K562 (cell line): ENCODE results near the gene MAGI2. TPM values are rescaled to one million over a fixed set of nuclear protein-coding genes. Genes with fewer than 3 reads are reported as not detected.

Source experiments
- ARNT ChIP-seq, 2 experiments: fragments of 450-650 bp; IDR thresholded peaks; 2 replicates each; pipeline ENCODE4 v1.6.1; 2016; ENCODE audit warnings: mild to moderate bottlenecking in 1 of 2
- CHD2 ChIP-seq: IDR thresholded peaks from 2 replicates; pipeline ENCODE4 v1.6.1; 2011; ENCODE audit warnings: low read depth, low read length
- ELF1 ChIP-seq: fragments of 200-800 bp; sonication (Bioruptor generic); IDR thresholded peaks from 2 replicates; pipeline ENCODE4 v1.6.1; 2016; ENCODE audit warnings: missing genetic modification characterization, missing compliant biosample characterization
- HDGF ChIP-seq: fragments of 450-650 bp; IDR thresholded peaks from 2 replicates; pipeline ENCODE4 v1.6.1; 2016
- ILF3 ChIP-seq: fragments of 450-650 bp; IDR thresholded peaks from 2 replicates; pipeline ENCODE4 v1.6.1; 2018; ENCODE audit warnings: antibody characterized with exemption, mild to moderate bottlenecking, moderate library complexity, borderline replicate concordance
- KDM1A ChIP-seq, 2 experiments: fragments of 450-650 bp; IDR thresholded peaks; 2 replicates each; pipeline ENCODE4 v1.6.1; 2016; ENCODE audit warnings: mild to moderate bottlenecking in 2 of 2
- NCOA4 ChIP-seq: fragments of 450-650 bp; IDR thresholded peaks from 2 replicates; pipeline ENCODE4 v1.6.1; 2018; ENCODE audit warnings: mild to moderate bottlenecking; ENCODE audit not compliant: partially characterized antibody
- NR4A1 ChIP-seq, 2 experiments: fragments of 250-450 bp in 1 of 2; fragments of 450-650 bp in 1 of 2; sonication (Bioruptor Pico) in 1 of 2; IDR thresholded peaks; 2 replicates each; pipeline versions ENCODE4 v1.4.0 to v1.6.1; 2016 to 2020; ENCODE audit warnings: mild to moderate bottlenecking in 2 of 2, missing compliant biosample characterization in 1 of 2, missing genetic modification characterization in 1 of 2, moderate library complexity in 1 of 2
- PTBP1 ChIP-seq: fragments of 200-400 bp; formaldehyde crosslinking; IDR thresholded peaks from 2 replicates; pipeline ENCODE4 v1.6.1; 2017; ENCODE audit warnings: low read depth, low read length
- RBBP5 ChIP-seq: fragments of 200-600 bp; sonication (generic); IDR thresholded peaks from 2 replicates; pipeline ENCODE4 v1.6.1; 2012; ENCODE audit warnings: borderline replicate concordance, mild to moderate bottlenecking, low read length, control low read depth, inconsistent platforms; ENCODE audit not compliant: insufficient read depth, poor library complexity, severe bottlenecking
- ZBTB1 ChIP-seq: sonication (generic); formaldehyde crosslinking; IDR thresholded peaks from 2 replicates; pipeline ENCODE4 v1.8.1; 2023; ENCODE audit warnings: missing genetic modification reagents, low read depth, mild to moderate bottlenecking, borderline replicate concordance
- ZKSCAN1 ChIP-seq: fragments of 150-350 bp; IDR thresholded peaks from 2 replicates; pipeline ENCODE4 v1.6.1; 2016; ENCODE audit warnings: low read depth, low read length
- ZNF354B ChIP-seq: fragments of 250-450 bp; sonication (Bioruptor Pico); IDR thresholded peaks from 2 replicates; pipeline ENCODE4 v1.4.0; 2020
- ZNF41 ChIP-seq: fragments of 250-450 bp; sonication (Bioruptor Pico); conservative IDR thresholded peaks from 2 replicates; pipeline ENCODE4 v1.4.0; 2020; ENCODE audit warnings: mild to moderate bottlenecking
- polyA plus RNA-seq, 8 experiments: library from polyadenylated mRNA; depleted of rRNA in 4 of 8; stranded (reverse) in 5 of 8; unstranded in 3 of 8; fragments of >200 nt; fragmentation: Nextera tagmentation in 2 of 8; fragmentation: Illumina TruSeq in 1 of 8; extraction: Ambion mirVana in 2 of 8; extraction: Trizol in 1 of 8; gene quantifications; 2 replicates each; pipeline versions ENCODE4 v1.2.1 to v1.2.3, GENCODE V29; 2011 to 2014; ENCODE audit warnings: inconsistent platforms in 1 of 8, missing spikeins in 1 of 8
- total RNA-seq, 7 experiments: library from RNA; depleted of rRNA in 6 of 7; stranded (reverse); fragments of >200 nt in 6 of 7; fragmentation: Illumina TruSeq in 2 of 7; extraction: Trizol in 2 of 7; gene quantifications; 2 replicates each; pipeline versions ENCODE4 v1.2.1 to v1.2.3, GENCODE V29; 2011 to 2021; ENCODE audit warnings: low replicate concordance in 1 of 7
- TF ChIP-seq, protein P1 (sequence below): sonication (generic); formaldehyde crosslinking; IDR thresholded peaks from 2 replicates; pipeline ENCODE4 v1.8.1; 2023; ENCODE audit warnings: mild to moderate bottlenecking, missing genetic modification reagents
- TF ChIP-seq, protein P2 (sequence below): fragments of 450-650 bp; IDR thresholded peaks from 2 replicates; pipeline ENCODE4 v1.6.1; 2014; ENCODE audit warnings: low read depth, mild to moderate bottlenecking, moderate library complexity, borderline replicate concordance
- TF ChIP-seq, protein P3 (sequence below): sonication (generic); formaldehyde crosslinking; IDR thresholded peaks from 2 replicates; pipeline ENCODE4 v1.8.0; 2023; ENCODE audit warnings: missing genetic modification reagents, mild to moderate bottlenecking, borderline replicate concordance
- TF ChIP-seq, protein P4 (sequence below): fragments of 250-450 bp; sonication (Bioruptor Pico); IDR thresholded peaks from 2 replicates; pipeline ENCODE4 v1.5.0; 2021

The MAGI2 gene
- total and polyA plus RNA-seq, 9 of the 15 experiments (the other 6 are each of a cell fraction or from before 2014, with no cell fraction given): 0.27 to 1.4 (median 0.70) TPM

DNA sequence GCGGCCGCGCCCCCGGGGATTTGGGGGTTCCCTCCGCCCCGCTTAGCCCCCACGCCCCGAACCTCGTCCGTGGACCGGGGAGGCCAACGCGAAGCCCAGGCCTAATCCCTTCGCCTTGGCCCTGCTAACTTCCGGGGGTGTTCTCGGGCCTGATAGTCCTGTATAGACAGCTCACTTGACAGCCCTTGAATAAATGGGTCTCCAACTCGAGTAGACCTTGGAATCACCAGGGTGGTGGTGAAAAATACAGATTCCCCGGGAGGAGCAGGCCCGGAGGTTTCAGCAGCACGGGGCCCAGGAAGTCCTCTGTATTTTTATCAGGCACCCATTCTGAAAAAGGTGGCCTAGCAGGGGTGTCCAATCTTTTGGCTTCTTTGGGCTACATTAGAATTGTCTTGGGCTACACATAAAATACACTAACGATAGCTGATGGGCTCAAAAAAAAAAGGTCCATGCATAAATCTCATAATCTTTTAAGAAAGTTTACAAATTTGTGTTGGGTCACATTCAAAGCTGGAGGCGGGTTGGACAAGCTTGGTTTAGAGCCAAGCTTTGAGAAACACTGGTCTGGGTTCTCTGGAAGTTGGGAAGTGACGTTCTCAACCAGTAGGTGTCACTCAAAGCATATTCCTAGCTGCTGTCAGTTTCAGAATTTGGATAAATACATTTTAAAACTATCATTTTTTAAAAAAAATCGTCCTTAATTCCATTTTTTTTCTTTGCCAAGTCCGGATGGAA is 1433.2 kb downstream of the MAGI2 start (continued):
- TF ChIP-seq, protein P1, sequence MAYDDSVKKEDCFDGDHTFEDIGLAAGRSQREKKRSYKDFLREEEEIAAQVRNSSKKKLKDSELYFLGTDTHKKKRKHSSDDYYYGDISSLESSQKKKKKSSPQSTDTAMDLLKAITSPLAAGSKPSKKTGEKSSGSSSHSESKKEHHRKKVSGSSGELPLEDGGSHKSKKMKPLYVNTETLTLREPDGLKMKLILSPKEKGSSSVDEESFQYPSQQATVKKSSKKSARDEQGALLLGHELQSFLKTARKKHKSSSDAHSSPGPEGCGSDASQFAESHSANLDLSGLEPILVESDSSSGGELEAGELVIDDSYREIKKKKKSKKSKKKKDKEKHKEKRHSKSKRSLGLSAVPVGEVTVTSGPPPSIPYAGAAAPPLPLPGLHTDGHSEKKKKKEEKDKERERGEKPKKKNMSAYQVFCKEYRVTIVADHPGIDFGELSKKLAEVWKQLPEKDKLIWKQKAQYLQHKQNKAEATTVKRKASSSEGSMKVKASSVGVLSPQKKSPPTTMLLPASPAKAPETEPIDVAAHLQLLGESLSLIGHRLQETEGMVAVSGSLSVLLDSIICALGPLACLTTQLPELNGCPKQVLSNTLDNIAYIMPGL (CRISPR knock-in tag): no peak
- TF ChIP-seq RBBP5 (no peak), ILF3 (no peak), NR4A1 (CRISPR knock-in tag; IDR thresholded peaks at IDR 0.05) (no peak), NR4A1 (tag; IDR thresholded peaks at IDR 0.05) (no peak; the same call in 1 of the 2 replicates), ARNT (IDR thresholded peaks at IDR 0.05) (0 out of 4 replicates have a peak, but pooled peaks of 1 of the 2 experiments have one; percentile 32), KDM1A (IDR thresholded peaks at IDR 0.05) (no peak), ZNF41 (CRISPR knock-in tag) (no peak), PTBP1 (no peak), ZBTB1 (CRISPR knock-in tag) (0 out of 2 replicates have a peak, but pooled peaks have one; percentile 9), ELF1 (tag) (peak; percentile 75), CHD2 (no peak), ZNF354B (CRISPR knock-in tag) (0 out of 2 replicates have a peak, but pooled peaks have one; percentile 46), NCOA4 (no peak), HDGF (no peak), ZKSCAN1 (no peak)
- TF ChIP-seq, protein P2, sequence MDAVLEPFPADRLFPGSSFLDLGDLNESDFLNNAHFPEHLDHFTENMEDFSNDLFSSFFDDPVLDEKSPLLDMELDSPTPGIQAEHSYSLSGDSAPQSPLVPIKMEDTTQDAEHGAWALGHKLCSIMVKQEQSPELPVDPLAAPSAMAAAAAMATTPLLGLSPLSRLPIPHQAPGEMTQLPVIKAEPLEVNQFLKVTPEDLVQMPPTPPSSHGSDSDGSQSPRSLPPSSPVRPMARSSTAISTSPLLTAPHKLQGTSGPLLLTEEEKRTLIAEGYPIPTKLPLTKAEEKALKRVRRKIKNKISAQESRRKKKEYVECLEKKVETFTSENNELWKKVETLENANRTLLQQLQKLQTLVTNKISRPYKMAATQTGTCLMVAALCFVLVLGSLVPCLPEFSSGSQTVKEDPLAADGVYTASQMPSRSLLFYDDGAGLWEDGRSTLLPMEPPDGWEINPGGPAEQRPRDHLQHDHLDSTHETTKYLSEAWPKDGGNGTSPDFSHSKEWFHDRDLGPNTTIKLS: peak; percentile 21; the same call in 1 of the 2 replicates
- TF ChIP-seq, protein P3, sequence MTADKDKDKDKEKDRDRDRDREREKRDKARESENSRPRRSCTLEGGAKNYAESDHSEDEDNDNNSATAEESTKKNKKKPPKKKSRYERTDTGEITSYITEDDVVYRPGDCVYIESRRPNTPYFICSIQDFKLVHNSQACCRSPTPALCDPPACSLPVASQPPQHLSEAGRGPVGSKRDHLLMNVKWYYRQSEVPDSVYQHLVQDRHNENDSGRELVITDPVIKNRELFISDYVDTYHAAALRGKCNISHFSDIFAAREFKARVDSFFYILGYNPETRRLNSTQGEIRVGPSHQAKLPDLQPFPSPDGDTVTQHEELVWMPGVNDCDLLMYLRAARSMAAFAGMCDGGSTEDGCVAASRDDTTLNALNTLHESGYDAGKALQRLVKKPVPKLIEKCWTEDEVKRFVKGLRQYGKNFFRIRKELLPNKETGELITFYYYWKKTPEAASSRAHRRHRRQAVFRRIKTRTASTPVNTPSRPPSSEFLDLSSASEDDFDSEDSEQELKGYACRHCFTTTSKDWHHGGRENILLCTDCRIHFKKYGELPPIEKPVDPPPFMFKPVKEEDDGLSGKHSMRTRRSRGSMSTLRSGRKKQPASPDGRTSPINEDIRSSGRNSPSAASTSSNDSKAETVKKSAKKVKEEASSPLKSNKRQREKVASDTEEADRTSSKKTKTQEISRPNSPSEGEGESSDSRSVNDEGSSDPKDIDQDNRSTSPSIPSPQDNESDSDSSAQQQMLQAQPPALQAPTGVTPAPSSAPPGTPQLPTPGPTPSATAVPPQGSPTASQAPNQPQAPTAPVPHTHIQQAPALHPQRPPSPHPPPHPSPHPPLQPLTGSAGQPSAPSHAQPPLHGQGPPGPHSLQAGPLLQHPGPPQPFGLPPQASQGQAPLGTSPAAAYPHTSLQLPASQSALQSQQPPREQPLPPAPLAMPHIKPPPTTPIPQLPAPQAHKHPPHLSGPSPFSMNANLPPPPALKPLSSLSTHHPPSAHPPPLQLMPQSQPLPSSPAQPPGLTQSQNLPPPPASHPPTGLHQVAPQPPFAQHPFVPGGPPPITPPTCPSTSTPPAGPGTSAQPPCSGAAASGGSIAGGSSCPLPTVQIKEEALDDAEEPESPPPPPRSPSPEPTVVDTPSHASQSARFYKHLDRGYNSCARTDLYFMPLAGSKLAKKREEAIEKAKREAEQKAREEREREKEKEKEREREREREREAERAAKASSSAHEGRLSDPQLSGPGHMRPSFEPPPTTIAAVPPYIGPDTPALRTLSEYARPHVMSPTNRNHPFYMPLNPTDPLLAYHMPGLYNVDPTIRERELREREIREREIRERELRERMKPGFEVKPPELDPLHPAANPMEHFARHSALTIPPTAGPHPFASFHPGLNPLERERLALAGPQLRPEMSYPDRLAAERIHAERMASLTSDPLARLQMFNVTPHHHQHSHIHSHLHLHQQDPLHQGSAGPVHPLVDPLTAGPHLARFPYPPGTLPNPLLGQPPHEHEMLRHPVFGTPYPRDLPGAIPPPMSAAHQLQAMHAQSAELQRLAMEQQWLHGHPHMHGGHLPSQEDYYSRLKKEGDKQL (CRISPR knock-in tag): no peak
- TF ChIP-seq, protein P4, sequence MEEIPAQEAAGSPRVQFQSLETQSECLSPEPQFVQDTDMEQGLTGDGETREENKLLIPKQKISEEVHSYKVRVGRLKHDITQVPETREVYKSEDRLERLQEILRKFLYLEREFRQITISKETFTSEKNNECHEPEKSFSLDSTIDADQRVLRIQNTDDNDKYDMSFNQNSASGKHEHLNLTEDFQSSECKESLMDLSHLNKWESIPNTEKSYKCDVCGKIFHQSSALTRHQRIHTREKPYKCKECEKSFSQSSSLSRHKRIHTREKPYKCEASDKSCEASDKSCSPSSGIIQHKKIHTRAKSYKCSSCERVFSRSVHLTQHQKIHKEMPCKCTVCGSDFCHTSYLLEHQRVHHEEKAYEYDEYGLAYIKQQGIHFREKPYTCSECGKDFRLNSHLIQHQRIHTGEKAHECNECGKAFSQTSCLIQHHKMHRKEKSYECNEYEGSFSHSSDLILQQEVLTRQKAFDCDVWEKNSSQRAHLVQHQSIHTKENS: no peak
